SIG-M5 treated with dmso at 0.1 percent for 504 hours (cell line): ENCODE measurements around the gene FXR1.
"Not testable (repeated sequence)": the region's sequence is repeated elsewhere in the genome, so short reads cannot be mapped to it uniquely, and the experiment has no call there.

Experiments
- DNase-seq: peaks from one replicate; lab custom pipeline; 2025; ENCODE audit not compliant: unreplicated experiment; lab: John Stamatoyannopoulos, UW

The FXR1 gene

GRCh38 chr3:180912304-180913296 is at the start of gene FXR1:
FXR1 (plus strand) TSS chr3:180912670; CDS start chr3:180912686, 16 bp downstream.
- DNase-seq = peak; percentile 98

DNA sequence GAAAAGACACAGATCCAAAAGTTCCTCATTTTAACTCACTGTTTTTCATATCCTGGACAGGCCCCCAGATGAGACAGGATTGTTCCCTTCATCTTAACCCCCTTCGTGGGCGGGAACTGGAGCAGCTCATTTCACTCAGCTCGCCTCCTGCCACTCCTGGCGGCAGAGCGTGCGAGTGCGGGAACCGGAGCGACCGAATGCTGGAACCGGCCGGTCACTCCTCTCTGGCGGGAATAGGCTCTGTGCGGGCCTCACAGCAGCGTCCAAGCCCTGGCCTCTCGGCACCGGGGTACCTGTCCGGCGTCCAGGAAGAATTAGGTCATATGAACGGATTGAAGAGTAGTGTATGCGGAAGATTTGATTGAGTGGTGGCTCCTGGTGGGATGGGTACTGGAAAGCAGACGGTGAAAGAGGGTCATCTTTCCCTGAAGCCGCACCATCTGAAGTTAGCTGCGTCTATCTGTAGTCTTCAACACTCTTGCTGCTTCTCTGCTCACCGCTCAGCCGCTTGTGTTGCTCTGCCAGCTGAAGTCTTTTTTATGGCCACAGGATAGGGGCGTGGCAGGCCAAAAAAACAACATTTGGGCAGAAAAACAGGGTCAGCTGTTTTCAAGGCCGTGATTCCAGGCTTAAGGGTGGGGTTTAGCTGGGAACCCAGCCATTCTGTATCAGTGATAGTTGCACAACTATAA is 42.3 kb upstream of the FXR1 start:
- no peak for DNase-seq

GRCh38 chr3:180871901-180872300 is 40.6 kb upstream of the FXR1 start:
- no peak for DNase-seq

DNA sequence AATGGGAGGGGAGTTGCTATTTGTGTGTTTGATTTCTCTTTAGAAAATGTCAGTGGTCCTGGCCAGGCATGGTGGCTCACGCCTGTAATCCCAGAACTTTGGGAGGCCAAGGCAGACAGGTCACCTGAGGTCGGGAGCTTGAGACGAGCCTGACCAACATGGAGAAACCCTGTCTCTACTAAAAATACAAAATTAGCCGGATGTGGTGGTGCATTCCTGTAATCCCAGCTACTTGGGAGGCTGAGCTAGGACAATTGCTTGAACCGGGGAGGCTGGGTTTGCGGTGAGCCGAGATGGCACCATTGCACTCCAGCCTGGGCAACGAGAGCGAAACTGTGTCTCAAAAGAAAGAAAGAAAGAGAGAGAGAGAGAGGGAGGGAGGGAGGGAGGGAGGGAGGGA is 40.0 kb upstream of the FXR1 start:
- DNase-seq = not testable (repeated sequence)

DNA sequence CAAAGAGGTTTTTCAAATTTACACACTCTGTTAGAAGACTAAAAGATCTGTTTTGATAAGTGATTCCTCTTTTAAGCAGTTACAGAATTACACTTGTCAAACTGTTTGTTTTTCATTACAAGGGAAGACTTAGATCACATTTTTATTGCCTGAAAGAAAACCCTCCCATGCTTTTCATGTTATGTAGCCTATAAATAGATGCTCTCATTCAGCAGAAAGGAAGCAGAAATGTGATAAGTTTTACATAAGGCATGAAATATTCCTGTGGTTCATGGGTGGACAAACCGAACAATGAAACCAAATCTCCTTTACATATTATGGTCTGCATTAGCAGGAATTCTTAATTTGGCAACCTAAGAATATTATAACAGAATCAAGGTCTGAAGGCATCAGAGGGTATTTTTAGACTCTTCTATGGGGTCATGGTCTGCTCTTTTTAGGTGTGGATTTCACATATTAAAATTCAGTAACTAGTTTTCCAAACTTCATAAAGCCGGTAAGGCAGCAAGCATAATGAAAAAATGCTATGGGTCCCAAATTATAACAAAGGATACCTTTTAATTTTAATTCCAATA is 37.3 kb upstream of the FXR1 start:
- no peak for DNase-seq

- DNase-seq = no peak
These were observed 31.2 kb upstream of the FXR1 start for GRCh38 chr3:180881065-180881801.

GRCh38 chr3:180882115-180882514 is 30.4 kb upstream of the FXR1 start:
- no peak for DNase-seq

- no peak for DNase-seq
These were observed 23.4 kb upstream of the FXR1 start for GRCh38 chr3:180888992-180889560.

- DNase-seq = no peak
These were observed 13.9 kb upstream of the FXR1 start for GRCh38 chr3:180898572-180898971.

GRCh38 chr3:180909369-180910127 is 2.9 kb upstream of the FXR1 start:
- DNase-seq = no peak

DNA sequence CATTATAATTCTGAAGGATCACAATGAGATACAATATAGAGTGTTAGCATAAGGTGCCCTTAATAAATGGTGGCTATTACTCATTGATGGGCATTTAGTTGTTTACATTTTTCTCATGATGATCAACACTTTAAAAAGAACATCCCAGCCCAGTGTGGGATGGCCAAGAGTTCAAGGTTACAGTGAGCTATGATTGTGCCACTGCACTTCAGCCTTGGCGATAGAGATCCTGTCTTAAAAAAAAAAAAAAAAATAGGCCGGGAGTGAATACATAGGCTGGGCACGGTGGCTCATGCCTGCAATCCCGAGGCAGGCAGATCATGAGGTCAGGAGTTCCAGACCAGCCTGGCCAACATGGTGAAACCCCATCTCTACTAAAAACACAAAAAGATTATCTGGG is 1.6 kb upstream of the FXR1 start:
- DNase-seq = no peak

GRCh38 chr3:180911876-180912303 is 580 bp upstream of the FXR1 start:
- no peak for DNase-seq

DNA sequence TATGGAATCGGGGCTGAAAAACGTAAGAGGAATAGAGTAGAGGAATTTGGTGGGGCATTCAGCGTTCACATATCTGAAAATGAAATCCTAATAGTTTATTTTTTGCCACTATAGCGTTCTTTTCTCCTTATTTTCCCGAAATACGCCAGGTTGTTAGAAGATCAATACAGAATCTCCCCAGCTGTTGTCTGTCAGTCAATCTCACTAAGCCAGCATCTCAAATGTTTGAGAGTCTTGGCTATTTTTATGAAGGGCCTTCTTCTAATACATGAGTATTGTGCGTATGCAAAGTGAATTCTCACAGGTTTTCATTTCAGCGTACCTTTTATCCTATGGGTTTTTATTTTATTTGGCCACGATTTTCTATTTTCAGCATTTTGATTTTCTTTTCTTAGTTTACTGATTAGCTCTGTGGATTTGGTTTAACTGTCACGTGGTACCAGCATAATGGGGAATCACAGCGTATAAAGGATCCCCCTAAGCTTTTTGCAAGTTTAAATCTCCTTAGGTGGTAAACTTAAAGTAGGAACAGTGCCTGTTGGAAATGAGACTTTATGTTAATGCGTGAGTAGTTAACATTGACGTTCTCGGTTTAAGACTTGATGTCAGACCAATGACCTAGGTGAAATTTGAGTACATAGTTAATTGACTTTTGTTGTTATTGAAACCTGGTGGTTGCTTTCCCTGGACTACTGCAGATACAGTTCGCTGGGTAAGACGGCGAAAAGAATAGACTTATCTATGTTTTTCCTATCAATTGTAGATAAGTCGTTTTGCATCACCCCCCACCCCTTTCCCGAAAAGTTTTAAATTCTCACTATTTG is 1.3 kb downstream of the FXR1 start:
- DNase-seq = no peak

DNA sequence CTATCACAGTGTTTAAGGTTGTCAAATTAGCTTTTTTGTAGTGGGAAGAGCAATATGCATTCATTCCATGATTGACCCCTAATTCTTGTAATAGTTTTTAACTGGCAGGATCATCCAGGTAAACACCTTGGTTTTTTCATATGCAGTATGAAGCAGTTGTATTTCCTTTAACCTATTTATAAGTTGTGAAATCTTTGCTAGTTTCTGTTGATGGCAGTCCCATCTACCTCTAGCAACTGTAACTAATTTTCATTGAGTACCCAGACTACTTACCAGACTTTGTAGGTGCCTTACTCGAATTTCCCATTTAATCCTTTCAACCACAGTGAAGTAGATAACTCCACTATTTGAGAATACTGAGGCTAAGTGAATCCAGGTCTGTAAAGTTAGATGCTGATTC is 6.1 kb downstream of the FXR1 start:
- DNase-seq = no peak

DNA sequence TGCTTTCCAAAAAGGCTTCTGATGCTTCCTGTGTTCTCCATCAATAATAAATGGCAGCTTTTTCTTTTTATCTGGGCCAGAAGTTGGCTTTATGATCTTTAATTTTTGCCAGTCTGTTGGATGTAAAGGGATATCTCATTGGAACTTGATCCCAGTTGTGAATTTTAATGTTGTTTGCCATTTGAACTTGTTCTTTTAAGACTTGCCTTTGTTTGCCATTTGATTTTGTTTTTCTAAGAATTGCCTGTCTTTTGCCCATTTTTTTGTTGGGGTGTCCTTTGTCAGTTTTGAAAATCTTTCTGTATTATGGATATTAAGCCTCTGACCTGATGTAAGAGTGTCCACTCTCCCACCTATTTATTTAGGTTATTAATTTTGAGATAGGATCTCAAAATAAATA is 9.8 kb downstream of the FXR1 start:
- DNase-seq = no peak

GRCh38 chr3:180923561-180923960 is 11.1 kb downstream of the FXR1 start:
- no peak for DNase-seq

DNA sequence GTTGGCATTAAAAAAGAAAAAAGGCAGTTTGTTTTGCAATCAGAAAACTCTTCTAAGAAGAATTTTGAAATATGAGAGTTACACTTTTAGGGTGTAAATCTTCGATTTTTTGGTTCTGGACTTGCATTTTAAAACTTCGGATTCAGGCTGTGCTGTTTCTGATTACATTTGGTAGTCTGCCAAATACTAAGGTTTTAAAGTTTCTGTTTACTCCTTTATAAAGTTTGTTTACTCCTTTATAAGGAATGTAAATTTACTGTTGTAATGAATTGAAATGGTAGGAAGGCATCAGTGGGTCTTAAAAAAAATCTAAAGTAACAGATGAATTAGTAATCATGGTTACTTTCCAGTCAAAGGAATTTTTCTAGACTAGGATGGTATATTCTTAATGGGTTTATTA is 14.1 kb downstream of the FXR1 start:
- no peak for DNase-seq

DNA sequence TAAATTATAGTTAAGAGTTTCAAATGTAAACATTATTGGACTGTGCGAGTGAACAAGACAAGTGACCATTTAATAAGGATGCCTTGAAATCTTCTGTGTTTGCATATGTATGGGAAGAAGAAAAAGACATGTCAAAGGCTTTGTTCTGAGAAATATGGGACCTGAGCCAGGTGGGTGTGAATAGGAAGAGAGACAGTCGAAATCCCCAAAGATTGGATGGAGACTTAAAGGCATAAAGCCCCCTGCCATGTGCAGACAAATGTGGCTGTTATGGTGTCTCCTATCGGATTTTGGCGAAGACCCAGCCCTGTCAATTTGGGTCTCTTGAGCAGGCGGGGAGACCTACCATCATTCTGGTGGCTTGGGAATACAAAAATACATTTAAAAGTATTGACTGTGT is 16.9 kb downstream of the FXR1 start:
- DNase-seq = no peak

GRCh38 chr3:180930526-180930925 is 18.1 kb downstream of the FXR1 start:
- DNase-seq = no peak
